ENCODE data around the gene WNT4.

The WNT4 gene

DNA sequence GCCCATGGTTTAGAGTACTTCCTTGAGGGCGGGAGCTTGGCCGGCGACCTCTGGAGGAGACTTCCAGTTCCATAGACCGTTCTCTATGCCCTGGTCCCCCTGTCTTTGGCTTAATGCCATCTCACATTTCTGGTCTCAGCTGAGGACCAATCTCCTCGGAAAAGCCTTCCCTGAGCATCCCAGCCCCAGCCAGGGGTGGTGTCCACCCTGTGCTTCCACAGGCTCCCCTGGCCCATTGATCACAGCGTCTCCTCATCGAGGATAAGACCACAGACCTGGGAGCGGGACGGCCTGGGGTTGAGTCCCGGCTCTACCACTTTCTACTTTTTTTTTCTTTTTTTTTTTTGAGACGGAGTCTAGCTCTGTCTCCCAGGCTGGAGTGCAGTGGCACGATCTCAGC lies 14.5 kb downstream of the WNT4 start:
- ATAC-seq = no peak

- no peak for ATAC-seq
Observed at GRCh38 chr1:22127731-22128130, 15.2 kb downstream of the WNT4 start.

DNA sequence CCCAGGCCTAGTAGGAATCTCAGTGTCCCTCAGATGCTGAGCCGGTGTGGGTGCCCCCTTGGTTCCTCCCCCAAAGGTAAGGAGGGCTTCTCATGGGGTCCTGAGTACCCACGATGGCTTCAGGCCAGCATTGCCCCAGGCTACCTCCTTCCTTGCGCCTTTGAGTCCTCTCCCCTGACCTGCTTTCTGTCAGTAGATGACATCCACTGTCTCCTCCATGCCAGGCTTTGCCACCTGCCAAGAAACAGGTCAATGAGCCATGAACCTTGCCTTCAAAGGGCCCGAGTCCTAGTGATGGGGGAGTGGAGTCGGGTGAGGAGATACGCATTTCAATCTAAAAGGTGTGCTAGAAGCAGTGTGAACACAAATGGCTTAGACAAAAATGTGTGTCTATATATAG lies 15.6 kb downstream of the WNT4 start:
- no peak for ATAC-seq

GRCh38 chr1:22126531-22126930 lies 16.4 kb downstream of the WNT4 start:
- ATAC-seq = no peak

DNA sequence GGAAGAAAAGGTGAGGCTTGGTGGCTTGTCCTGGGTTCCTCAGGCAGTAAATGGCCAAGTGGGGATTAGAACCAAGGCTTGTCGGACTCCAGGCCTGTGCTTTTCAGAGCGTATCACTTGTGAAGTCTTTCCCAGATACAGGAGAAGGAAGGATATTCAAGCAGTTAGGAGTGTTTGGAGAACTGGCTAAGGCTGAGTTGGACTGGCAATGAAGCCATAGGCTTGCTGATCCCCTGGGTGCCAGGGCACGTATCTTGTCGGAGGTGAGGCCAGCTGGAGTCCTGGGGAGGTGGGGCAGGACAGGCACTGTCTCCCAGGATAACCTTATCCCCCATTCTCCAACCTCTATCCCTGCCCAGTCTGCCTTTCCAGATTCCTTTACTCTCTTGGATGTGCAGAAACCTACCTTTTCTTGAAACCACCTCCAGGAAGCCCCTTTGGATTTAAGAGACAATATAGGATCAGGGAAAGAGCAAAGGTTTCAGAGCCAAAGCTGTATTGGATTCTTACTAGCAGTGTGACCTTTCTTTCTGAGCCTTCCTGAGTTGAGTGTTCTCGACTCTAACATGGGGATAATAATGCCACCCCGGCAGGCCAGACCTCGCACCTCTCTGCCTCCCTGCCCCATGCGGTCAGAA lies 18.2 kb downstream of the WNT4 start:
- no peak for ATAC-seq

DNA sequence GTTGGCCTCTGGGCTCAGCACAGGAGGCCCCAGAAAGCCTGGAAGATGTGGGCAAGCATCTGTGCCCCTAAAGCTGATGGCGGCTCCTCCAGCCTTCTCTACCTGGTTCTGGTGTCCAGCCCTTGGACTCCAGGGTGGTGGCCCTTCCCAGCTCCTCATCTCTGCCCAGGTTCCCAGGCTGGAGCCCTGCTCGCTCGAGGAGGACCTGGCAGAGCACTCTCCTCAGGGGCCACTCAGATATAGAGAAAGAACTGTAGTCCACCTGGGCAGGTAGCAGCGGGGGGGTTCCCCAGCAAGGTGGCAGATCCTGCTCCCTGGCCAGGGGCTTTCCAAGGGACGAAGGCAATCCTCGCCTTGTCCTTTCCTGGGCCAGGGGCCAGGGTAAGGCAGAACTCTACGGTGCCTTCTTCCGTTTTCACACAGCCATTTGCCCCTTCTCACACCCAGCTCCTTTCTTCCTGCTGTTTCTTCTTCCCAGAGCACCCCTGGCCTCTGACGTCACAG lies 18.9 kb downstream of the WNT4 start:
- no peak for ATAC-seq

DNA sequence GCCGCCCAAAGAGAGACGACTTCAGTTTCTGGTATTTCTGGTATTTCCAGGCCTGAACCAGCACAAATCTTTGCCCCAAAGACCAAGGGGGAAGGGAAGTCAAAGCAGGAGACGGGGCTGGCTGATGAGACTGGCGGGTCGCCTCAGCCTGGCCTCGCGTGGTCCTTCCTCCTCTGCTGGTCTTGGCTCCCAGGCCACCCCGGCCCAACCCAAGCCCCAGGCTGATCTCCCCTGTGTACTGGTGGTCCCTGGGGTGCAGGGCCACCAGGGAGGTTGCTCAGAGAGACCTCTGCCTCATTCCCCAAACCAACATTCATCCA lies 19.9 kb downstream of the WNT4 start:
- ATAC-seq = no peak

GRCh38 chr1:22122273-22123070 lies 20.4 kb downstream of the WNT4 start:
- ATAC-seq = no peak

DNA sequence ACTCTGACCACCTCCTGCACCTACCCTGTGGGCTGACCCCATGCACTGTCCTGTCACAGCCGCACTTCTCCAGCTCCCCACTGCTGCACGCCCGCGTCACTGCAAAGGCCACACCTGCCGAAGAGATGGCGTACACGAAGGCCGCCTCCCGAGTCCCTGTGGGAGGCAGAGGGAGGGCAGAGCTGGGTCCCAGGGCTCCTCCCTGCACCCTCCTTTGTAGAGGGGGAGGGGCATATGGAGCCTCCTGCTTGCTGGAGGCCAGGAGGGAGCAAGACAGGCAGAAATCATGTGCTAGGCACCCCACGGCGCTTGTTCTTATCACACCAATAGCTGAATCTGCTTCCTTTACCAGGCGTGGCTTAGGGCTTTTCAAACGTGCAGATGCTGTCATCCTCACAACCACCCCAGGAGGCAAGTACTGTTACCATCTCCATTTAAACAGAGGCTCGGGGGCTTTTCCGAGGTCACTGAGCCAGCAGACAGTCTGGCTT lies 21.4 kb downstream of the WNT4 start:
- no peak for ATAC-seq

DNA sequence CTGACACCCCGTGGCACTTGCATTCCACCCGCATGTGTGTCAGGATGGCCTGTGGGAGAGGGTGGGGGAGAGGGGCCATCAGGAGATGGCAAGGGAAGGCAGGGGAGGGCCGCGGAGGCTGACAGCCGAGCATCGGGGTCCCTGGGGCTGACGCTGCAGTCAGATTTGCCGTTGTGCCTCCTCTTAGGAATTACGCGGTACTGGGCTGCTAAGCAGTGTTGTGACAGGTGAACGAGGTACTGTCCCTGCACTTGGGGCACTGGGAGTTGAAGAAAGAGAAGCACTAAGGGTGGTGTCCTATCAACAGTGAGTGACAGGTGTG lies 22.5 kb downstream of the WNT4 start:
- no peak for ATAC-seq

DNA sequence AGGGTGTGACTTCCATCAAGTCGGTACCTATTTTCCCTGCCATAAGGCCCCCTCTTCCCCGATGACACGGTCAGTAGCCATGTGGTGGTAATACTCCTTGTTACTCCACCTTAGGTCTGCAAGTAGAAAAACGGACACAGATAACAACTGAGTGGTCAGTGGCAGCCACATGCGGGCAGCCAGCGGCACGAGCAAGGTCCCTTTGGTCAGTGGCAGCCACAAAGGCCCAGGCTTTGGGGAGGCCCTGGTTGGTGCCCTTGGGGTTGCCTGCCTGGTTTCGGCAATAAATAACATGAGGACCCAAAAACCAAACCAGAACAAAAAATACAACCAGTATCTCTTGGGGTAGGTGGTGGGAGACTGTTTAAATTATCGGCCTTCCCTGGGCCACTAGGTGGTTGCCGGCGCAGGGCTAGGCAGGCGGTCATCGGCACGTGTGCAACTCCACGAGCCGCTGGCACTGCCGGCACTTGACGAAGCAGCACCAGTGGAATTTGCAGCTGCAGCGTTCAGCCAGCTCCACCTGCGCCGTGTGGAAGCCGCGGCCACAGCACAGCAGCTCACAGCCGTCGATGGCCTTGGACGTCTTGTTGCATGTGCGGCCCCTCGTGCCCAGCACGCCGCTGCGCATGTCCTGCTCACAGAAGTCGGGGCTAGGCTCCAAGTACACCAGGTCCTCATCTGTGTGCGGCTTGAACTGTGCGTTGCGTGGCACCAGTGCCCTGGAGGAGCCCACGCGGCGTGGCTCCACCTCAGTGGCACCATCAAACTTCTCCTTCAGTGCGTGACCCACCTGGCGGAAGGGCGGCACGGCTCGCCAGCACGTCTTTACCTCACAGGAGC lies 23.1 kb downstream of the WNT4 start:
- ATAC-seq = no peak

- no peak for ATAC-seq
Observed at GRCh38 chr1:22118291-22118992, 24.5 kb downstream of the WNT4 start.

DNA sequence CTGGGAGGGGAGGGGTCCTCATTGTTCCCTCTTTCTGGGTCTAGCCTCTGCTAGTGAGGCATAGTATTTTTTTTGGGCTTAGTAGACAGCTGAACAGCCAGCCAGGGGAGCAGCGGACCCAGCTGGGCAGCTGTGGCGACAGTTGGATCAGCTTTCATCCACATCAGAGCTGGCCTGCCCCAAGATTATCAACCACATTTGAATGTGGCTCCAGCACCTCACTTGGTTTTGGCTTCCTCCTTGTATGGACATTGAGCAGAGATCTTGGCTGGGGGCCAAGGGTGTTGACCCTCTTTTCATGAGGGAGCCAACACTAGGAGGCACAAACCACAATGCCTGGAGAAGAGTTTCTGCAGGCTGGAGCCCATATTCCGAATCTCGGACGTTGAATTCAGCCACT lies 25.0 kb downstream of the WNT4 start:
- no peak for ATAC-seq

DNA sequence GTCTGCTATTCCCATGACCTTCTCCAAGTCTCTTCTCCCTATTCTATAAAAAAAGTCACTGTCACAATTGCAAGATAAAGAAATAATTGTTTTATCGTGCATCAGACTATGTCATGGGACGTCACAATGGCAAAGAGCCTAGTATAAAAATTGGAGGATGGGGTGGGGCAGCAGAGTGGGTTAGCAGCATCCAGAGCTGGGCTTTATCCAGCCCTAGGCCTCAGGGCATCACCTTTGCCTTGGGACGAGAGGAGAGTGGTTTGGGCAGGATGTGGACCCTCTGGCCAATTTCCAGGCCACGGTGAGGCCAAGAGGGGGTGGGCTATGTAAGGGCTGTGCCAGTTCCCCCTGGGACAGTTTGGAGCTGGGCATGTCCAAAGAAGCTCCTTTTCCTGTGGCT lies 25.7 kb downstream of the WNT4 start:
- ATAC-seq = no peak

DNA sequence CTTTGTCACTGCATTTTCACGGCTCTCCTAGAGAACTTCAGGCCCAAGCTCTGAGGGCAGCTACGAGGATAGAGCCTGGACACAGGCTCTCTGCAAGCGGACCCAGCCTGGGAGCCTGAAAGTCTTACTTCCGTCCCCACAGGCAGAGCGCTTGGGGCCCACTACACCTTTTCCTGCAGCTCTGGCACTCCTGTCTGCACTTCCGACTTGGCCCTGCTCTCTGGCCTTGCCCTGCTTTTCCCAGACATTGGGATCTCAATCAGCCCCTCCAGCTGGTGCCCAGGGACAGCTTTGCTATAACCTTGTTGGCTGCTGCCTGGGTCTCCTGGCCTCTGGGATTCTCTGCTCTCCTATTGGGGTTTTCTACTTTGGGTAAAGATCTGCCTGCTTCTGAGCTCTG lies 27.6 kb downstream of the WNT4 start:
- no peak for ATAC-seq

GRCh38 chr1:22114083-22115012 lies 28.5 kb downstream of the WNT4 start:
- ATAC-seq = no peak

DNA sequence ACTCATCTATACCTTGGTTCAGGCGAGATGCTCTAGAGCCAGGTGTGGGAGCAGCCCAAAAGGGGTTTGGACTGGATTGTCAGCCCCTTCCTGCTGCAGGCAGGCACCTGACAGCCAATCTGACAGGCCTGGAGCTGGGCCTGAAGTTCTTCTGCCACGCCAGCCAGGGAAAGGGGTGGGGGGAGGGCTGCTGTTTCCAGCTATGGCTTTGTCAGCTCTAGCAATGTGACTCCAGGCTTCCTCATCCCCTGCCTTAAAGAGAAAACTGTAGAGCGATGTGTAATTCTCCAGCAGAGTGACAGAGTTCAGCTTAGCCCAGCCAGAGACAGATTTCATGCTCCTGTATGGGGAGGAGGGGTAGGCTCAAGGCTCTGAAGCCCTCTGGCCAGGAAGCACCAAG lies 30.3 kb downstream of the WNT4 start:
- no peak for ATAC-seq

- ATAC-seq = no peak
Observed at GRCh38 chr1:22111620-22112019, 31.3 kb downstream of the WNT4 start.

DNA sequence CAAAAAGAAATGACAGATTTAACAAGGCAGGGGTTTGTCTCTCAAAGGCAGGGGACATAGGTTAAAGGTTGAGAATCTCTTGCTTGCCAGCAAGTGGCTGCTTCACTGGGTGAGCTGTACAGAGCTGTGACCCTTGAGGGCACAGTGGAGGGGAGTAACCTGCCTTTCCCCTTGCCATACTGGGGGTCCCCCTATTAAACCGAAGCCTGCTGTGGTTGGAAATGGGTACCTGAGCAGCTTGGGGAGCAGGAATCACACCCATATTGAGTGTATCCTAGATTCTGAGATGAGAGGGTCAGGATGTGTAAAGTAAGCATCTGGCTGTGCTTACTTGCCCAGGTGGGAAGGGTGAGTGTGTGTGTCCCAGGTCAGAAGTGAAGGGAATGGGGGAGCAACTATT lies 31.8 kb downstream of the WNT4 start:
- no peak for ATAC-seq

DNA sequence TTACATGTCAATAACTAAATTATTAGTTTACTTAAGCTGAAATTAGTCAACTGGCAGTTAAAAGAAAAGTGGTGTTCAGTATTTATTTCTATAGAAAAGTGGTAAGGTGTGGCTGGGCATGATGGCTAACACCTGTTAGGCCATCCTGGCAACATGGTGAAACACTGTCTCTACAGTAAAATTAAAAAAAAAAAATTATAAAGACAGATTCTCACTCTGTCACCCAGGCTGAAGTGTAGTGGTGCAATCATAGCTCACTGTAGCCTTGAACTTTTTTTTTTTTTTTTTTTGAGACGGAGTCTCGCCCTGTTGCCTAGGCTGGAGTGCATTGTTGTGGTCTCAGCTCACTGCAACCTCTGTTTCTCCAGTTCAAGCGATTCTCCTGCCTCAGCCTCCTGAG lies 32.9 kb downstream of the WNT4 start:
- ATAC-seq = no peak

DNA sequence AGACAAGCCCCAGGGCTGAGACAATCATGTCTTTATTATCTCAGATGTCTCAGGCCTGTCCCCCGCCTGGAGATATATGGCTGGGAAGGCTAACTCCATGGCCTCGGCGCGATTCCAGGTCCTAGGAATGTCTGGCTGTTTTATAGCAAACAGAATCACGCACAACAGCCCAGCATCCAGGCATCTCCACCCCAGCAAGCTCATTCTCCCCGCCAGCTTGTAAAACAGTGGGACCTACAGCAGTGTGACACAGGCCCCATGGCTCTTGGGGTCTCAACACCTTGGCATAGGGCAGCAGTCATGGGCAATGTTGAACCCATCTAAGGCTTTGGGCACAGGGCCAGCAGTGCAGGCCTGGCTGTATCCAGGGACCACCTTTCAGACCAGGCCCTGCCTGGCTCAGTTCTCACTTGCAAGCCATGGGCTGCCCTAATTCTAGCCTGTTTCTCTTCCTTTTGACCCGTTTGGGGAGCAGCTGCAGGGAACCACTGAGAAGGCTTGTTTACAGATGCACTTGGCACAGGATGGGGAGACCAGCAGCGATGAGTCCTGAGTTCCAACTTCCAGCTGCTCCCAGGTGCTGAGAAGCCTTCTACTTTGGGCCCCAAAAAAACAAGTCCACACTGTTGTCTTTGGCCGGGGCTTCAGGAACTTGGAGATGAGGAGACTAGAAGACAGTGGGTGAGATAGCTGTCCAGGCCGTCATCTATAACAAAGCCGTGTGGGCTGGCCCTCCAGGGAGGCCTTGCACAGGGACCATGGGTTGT lies 34.4 kb downstream of the WNT4 start:
- ATAC-seq = no peak
